Epithelial cell of proximal tubule (primary cell): Measurements from ENCODE around the gene HSD17B11. TPM values are rescaled to one million over a fixed set of nuclear protein-coding genes. Genes with fewer than 3 reads are reported as not detected.

ENCODE experiments used
- DNase-seq: peaks from one replicate; pipeline ENCODE4 v3.0.0-alpha.2; 2011; ENCODE audit warnings: low read depth
- H3K4me3 ChIP-seq: 2 replicates; pipeline ENCODE4 v1.5.1; 2011; ENCODE audit warnings: low read depth, mild to moderate bottlenecking, low read length
- CTCF ChIP-seq: conservative IDR thresholded peaks from 2 replicates; pipeline ENCODE4 v1.5.1; 2012; ENCODE audit warnings: low read depth, mild to moderate bottlenecking, low read length
- total RNA-seq: library from RNA; depleted of rRNA; stranded (reverse); fragments of >200 nt; gene quantifications from 2 replicates; pipeline ENCODE4 v1.2.3, GENCODE V29; 2015

HSD17B11 gene
- total RNA-seq, 1 donor from 2014 or later = 19.4 TPM

- H3K4me3 ChIP-seq = no peak overlapping the region
- DNase-seq = no peak
- TF ChIP-seq CTCF = no peak
Observed at GRCh38 chr4:87337361-87337760, 53.6 kb downstream of the HSD17B11 start.

- no peak overlapping the region for H3K4me3 ChIP-seq
- no peak for DNase-seq
- TF ChIP-seq CTCF = no peak
Observed at GRCh38 chr4:87333267-87333666, 57.7 kb downstream of the HSD17B11 start.

- no peak for TF ChIP-seq CTCF
- no peak for DNase-seq
- H3K4me3 ChIP-seq = no peak overlapping the region
Observed at GRCh38 chr4:87330761-87331160, 60.2 kb downstream of the HSD17B11 start.

GRCh38 chr4:87327136-87327535 lies 63.9 kb downstream of the HSD17B11 start:
- TF ChIP-seq CTCF = no peak
- no peak overlapping the region for H3K4me3 ChIP-seq
- no peak for DNase-seq

- no peak for DNase-seq
- TF ChIP-seq CTCF = no peak
- no peak overlapping the region for H3K4me3 ChIP-seq
Observed at GRCh38 chr4:87326460-87326859, 64.5 kb downstream of the HSD17B11 start.

- no peak within 1 kb of the TSS for H3K4me3 ChIP-seq
- no peak for TF ChIP-seq CTCF
- no peak for DNase-seq
Observed at GRCh38 chr4:87322754-87323153, 68.2 kb downstream of the HSD17B11 start, which contains the start of gene HSD17B13. Gene HSD17B13, minus strand, starts transcription at chr4:87322882. Its CDS starts 41 bp downstream, at chr4:87322841.

GRCh38 chr4:87321888-87322287 lies 69.1 kb downstream of the HSD17B11 start:
- DNase-seq = no peak
- H3K4me3 ChIP-seq = no peak overlapping the region
- TF ChIP-seq CTCF = no peak
